ENCODE results near the gene POLR2H.

DNA sequence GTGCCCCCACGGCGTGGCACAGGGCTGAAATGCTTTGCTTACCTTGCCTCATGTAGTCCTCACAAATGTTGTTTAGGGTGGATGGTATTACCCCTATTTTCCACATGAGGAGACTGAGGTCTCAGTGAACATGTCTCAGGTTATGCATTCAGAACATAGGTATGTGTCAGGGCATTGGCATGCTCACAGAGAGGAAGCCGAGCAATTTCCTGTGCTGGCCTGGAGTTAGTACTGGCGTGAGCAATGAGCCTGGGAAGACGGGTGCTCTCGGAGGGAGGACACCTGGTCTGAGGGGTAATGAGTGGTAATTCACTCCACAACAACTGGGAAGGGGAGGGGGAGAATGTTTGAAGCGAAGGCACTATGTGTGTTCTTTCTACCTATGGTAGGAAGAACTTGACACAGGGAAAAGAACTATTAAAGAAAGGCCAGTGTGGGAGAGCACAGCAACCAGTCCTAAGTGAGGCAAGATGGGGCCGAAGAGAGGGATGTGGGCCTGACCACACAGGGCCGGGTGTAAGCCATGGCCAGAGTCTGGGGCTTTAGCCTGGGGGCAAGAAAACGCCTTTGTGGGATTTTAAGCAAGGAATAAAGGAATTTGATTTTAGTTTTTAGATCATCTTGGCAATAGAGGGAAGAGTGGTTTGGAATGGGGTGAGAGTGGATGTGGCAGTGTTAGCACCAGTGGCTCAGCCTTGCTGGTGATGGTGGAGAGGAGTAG is 29.0 kb upstream of the POLR2H start:
- TF ChIP-seq, protein P1, sequence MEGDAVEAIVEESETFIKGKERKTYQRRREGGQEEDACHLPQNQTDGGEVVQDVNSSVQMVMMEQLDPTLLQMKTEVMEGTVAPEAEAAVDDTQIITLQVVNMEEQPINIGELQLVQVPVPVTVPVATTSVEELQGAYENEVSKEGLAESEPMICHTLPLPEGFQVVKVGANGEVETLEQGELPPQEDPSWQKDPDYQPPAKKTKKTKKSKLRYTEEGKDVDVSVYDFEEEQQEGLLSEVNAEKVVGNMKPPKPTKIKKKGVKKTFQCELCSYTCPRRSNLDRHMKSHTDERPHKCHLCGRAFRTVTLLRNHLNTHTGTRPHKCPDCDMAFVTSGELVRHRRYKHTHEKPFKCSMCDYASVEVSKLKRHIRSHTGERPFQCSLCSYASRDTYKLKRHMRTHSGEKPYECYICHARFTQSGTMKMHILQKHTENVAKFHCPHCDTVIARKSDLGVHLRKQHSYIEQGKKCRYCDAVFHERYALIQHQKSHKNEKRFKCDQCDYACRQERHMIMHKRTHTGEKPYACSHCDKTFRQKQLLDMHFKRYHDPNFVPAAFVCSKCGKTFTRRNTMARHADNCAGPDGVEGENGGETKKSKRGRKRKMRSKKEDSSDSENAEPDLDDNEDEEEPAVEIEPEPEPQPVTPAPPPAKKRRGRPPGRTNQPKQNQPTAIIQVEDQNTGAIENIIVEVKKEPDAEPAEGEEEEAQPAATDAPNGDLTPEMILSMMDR (conservative IDR thresholded peaks at IDR 0.05; ENCODE audit: low read depth, low read length) = no peak
- no peak for TF ChIP-seq EZH2 (IDR thresholded peaks at IDR 0.05; ENCODE audit: borderline replicate concordance, low read depth, low read length, poor library complexity, severe bottlenecking)
